Measurements from ENCODE around the gene LPCAT1.
A peak's percentile ranks its signal among the peaks of the same experiment; 100 is the strongest.
"Not testable (repeated sequence)": the region's sequence is repeated elsewhere in the genome, so short reads cannot be mapped to it uniquely, and the experiment has no call there.

The LPCAT1 gene, protein sequence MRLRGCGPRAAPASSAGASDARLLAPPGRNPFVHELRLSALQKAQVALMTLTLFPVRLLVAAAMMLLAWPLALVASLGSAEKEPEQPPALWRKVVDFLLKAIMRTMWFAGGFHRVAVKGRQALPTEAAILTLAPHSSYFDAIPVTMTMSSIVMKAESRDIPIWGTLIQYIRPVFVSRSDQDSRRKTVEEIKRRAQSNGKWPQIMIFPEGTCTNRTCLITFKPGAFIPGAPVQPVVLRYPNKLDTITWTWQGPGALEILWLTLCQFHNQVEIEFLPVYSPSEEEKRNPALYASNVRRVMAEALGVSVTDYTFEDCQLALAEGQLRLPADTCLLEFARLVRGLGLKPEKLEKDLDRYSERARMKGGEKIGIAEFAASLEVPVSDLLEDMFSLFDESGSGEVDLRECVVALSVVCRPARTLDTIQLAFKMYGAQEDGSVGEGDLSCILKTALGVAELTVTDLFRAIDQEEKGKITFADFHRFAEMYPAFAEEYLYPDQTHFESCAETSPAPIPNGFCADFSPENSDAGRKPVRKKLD

DNA sequence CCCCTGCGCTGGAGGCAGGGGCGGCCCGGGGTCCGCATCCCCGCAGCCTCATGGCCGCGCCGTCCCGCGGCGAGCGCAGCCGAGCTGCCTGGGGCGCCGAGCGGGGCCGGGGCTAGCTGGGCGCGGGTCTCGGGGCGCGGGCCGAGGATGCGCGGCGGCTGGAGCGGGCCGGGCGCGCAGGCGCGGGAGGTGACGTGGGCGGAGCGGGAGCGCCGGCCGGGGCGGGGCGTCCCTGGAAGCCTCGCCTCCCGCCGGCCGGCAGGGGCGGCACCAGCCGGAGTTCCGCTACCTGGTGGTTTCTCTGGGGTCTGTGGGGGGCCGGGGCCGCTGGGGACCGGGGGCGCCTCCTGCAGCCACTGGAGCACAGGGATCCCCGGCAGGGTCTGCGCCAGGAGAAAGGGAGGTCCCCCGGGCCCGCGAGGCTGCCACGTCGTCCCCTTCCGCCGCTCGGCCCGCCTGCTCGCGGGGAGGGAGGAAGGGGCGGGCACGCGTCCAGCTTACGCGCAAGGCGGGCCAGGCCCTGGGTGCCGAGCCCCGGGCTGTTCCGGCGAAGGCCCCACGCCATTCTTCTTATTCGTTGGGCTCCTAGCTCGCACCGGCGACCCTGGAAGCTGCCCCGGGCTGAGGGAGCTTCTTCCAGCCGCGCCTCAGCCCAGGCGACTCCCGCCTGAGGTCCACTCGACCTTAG lies at the start of gene LPCAT1:
Gene LPCAT1 (minus strand): TSS at position 168 of the 688 bp plus-strand sequence. CDS start 116 bp downstream, at position 52.
- no peaks in the 10 kb centered on the region for H3K9me3 Mint-ChIP-seq
- peak within 1 kb of the TSS; percentile 96 for H3K4me3 Mint-ChIP-seq
- peak within 1 kb of the TSS; percentile 96 for H3K27ac Mint-ChIP-seq
- peak; percentile 84 to 91 for DNase-seq (ENCODE audit: low spot score in 2 of 2)
- peaks cover 39% of the 10 kb centered on the region for H3K36me3 Mint-ChIP-seq
- ATAC-seq, result peak; percentile 85
- peaks cover 56% of the 10 kb centered on the region for H3K4me1 Mint-ChIP-seq

DNA sequence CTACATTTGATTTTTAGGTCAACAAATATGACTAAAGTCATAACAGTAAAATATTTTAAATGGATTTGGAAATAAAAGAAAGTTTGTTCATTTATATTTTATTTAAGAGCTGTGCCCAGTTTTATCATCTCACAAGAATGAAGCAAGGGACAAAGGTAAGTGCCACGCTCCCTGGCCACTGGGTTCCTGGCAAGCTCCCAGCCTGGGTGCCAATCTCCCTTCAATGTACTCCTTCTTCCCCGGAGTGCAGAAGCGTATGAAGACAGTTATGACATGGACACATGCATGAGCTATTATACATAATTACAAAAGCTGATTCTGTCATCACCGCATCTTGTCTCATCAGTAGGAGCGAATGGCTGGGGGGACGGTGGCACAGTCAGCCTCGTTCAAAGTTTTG lies 48.1 kb upstream of the LPCAT1 start:
- H3K4me3 Mint-ChIP-seq; DNase-seq (ENCODE audit: low spot score in 2 of 2); H3K27ac Mint-ChIP-seq; H3K4me1 Mint-ChIP-seq; ATAC-seq; H3K9me3 Mint-ChIP-seq: not testable (repeated sequence)
- H3K36me3 Mint-ChIP-seq, result peaks cover 27% of the 10 kb centered on the region

DNA sequence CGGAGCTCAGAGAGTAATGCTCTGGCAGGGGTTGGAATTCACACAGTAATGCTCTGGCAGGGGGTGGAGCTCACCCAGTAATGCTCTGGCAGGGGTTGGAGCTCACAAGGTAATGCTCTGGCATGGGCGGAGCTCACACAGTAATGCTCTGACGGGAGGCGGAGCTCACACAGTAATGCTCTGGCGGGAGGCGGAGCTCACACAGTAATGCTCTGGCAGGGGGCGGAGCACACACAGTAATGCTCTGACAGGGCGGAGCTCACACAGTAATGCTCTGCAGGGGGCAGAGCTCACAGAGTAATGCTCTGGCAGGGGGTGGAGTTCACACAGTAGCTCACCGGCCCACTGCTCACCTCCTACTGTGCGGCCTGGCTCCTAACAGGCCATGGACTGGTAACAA lies 47.2 kb upstream of the LPCAT1 start:
- DNase-seq (ENCODE audit: low spot score in 2 of 2) (no peak), ATAC-seq (no peak)
- H3K9me3 Mint-ChIP-seq, result no peaks in the 10 kb centered on the region
- no peak overlapping the region for H3K27ac Mint-ChIP-seq
- peaks cover 6% of the 10 kb centered on the region for H3K4me1 Mint-ChIP-seq
- peaks cover 27% of the 10 kb centered on the region for H3K36me3 Mint-ChIP-seq
- no peak overlapping the region for H3K4me3 Mint-ChIP-seq

DNA sequence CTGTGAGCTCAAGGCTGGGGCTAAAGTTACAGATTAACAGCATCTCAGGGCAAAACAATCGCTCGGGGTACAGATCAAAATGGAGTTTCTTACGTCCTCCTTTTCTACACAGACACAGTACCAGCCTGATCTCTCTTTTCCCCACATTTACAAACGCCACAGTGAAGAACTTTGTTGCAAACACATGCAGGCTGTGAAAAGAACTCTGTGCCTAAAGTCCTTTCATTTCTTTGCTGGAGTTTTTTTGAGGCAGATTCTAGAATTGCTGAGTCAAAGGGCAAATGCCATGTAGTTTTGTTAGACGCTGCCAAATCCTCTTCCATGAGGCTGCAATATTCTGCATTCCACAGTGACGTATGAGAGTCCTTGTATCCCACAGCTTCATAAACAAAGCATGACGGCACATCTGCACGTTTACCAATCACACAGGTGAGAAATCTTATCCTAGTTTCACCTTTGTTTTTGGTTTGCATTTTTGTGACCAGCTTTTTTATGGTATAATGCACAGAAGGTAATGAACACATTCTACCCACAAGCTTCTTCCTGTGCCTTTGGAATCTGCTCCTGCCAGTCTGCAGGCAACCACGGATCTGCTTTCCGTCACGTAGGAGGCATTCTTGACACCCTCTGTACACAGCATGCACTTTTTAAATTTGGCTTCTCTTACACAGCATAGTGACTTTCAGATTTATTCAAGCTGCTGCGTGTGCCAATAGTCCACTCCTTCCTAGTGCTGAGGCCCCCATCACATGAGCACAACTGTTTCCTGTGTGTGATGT lies 44.6 kb upstream of the LPCAT1 start:
- DNase-seq (ENCODE audit: low spot score in 2 of 2) (no peak), ATAC-seq (no peak)
- peaks cover 19% of the 10 kb centered on the region for H3K36me3 Mint-ChIP-seq
- H3K9me3 Mint-ChIP-seq, result no peaks in the 10 kb centered on the region
- peaks cover 6% of the 10 kb centered on the region for H3K4me1 Mint-ChIP-seq
- H3K4me3 Mint-ChIP-seq, result no peak overlapping the region
- no peak overlapping the region for H3K27ac Mint-ChIP-seq

DNA sequence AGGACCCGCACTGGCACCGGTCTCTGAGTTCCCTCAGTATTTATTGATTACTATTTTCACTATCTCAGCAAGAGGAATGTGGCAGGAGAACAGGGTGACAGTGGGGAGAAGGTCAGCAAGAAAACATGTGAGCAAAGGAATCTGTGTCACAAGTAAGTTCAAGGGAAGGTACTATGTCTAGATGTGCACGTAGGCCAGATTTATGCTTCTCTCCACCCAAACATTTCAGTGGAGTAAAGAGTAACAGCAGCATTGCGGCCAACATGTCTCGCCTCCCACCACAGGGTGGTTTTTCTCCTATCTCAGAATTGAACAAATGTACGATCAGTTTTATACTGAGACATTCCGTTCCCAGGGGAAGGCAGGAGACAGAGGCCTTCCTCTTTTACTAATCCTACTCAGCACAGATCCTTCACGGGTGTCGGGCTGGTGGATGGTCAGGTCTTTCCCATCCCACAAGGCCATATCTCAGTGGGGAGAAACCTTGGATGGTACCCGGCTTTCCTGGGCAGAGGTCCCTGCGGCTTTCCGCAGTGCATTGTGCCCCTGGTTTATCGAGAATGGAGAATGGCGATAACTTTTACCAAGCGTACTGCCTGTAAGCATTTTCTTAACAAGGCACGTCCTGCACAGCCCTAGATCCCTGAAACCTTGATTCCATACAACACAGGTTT lies 43.9 kb upstream of the LPCAT1 start:
- Mint-ChIP-seq H3K36me3 (peaks cover 18% of the 10 kb centered on the region), H3K27ac (peak overlapping the region; percentile 29)
- DNase-seq (ENCODE audit: low spot score in 2 of 2); ATAC-seq; H3K9me3 Mint-ChIP-seq; H3K4me3 Mint-ChIP-seq; H3K4me1 Mint-ChIP-seq: not testable (repeated sequence)

DNA sequence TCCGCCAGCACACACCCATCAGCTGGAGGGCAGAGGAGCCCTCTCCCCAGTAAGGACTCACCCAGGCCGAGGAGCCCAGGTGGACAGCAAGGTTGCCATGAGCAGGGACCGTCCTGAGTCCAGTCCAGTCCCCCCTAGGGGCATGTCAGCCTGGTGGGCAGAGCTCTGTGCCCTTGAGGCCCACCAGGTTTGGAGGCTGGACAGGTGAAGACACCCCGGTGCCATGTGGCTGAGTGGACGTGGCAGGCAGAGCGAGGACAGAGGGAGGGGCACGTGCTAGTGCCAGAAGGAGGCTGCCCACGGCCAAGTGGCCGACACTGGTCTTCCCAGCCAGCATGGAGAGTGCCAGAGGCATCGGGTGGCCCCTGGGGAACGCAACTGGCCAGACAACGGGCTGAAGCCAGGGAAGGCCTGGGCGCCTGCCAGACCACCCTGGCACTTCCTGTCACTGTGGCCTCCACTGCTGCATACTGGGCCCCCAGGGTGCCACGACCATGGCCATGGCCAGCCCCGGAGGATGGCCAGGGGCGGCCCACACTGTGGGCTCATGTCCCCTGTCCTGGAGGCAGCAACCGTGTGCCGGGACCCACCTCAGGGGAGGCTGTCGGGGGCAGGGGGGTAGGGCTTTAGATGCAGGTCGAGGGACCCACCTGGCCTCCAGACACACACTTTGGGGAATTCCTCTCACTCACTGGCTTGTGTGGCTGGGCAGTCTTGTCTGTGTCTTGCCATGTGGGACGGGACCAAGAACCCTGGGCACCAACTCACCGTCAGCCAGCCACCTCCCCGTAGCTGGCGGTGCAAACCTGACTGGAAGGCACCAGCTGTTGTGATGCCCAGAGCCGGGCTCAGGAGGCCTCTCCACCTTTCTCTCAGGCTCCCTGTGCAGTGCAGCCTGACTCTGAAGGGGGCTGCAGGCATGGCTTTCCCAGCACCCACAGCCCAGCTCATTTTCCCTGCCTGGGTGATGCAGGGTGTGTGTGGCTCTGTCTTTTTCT lies 42.3 kb upstream of the LPCAT1 start:
- Mint-ChIP-seq H3K4me3 (no peak overlapping the region), H3K27ac (no peak overlapping the region), H3K4me1 (peaks cover 6% of the 10 kb centered on the region), H3K9me3 (no peaks in the 10 kb centered on the region), H3K36me3 (peaks cover 6% of the 10 kb centered on the region)
- ATAC-seq (no peak), DNase-seq (ENCODE audit: low spot score in 2 of 2) (no peak)

DNA sequence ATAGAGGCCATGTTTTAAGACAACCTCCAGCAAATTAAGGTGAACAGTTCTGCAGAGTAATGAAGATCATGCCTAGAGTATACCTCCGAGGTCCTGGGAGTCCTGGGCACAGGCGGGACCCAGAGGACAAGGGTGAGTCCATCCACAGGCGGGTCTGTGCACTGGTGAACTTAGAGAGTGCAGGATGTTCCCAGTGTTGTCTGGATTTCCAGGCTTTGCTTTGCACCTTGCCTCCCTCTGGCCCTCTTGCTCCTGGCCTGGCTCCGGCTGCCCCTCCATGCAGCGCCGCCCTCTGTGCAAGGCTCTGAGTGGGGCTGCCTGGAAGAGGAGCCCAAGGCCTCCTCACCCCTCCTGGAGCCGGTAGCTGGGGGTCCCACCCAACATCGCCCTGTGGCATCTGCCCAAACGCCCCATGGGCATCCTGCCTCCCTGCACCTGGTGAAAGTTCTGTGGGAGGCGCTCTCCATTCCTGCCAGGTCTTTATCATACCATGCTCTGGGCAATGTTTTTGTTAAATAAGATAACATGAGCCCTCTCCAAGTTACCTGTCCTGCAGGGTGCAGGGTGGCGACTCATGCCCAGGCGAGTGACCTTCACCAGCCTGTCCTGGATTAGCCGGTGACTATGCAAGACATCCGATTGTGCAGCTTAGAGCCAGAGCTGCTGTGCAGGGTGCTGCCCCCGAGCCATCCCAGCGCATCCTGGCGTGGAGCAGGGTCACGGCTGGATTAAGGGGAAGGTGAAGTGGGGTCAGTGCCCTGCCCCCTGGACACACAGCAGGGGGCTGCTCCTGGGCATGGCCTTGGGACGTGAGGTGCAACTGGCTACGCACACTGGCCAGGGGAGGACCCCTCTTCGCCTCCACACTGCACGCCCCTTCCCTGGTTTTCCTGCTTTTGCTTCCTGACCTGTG lies 41.3 kb upstream of the LPCAT1 start:
- Mint-ChIP-seq H3K27ac (no peak overlapping the region), H3K4me1 (no peaks in the 10 kb centered on the region), H3K4me3 (no peak overlapping the region), H3K9me3 (no peaks in the 10 kb centered on the region), H3K36me3 (peaks cover 2% of the 10 kb centered on the region)
- ATAC-seq, result peak; percentile 21
- DNase-seq (ENCODE audit: low spot score in 2 of 2), result no peak

DNA sequence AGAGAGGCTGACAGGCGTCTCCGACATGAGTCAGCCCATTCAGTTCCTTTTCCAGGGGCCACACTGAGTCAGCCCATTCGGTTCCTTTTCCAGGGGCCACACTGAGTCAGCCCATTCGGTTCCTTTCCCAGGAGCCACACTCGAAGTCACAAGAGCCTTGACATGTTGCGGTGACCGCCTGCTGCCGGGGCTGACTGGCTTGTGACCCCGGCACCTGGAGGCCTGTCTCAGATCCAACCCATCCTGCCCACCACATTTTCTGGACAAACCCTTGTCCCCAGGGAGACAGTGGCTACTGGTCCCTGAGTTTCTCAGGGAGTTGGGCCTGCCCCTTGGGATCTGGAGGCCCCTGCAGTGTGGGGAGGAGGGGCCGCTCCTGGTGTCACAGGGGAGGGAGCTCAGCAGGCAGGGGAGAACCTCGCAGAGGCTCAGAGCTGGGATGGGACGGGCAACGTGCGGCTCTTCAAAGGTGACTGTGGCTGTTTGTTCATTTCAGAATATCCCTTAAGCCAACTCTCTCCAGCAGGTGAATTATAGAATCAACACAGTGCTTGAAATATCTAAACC lies 40.5 kb upstream of the LPCAT1 start:
- no peak overlapping the region for H3K27ac Mint-ChIP-seq
- no peak overlapping the region for H3K4me3 Mint-ChIP-seq
- H3K9me3 Mint-ChIP-seq, result no peaks in the 10 kb centered on the region
- DNase-seq (ENCODE audit: low spot score in 2 of 2) (no peak), ATAC-seq (no peak)
- H3K4me1 Mint-ChIP-seq, result no peaks in the 10 kb centered on the region
- H3K36me3 Mint-ChIP-seq, result no peaks in the 10 kb centered on the region

DNA sequence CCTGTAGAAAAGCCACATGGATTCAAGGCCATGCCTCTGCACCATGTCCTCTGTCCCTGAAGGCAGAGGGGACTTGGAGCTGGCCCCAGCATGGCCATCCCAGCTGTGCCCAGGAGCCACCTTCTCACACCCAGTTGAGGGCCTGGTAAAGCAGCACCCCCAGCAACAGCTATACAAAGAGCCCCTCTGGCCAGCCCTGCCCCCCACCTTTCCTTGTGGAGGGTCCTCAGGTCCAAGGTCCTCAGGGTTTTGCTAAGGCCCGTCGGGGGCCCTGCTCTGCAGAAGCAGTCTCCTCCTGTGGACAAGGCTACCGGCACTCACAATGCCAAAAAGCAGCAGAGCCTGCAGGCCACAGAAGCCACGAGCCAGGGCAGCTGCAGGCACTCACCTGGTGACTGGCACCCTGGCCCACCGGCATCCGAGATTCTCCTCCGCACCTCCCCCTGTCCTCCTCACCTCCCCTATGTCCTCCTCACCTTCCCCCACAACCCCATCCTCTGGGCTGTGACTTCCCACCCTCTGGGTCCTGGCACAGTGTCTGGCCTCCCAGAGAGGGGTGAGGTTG lies 39.9 kb upstream of the LPCAT1 start:
- H3K9me3 Mint-ChIP-seq, result no peaks in the 10 kb centered on the region
- DNase-seq (ENCODE audit: low spot score in 2 of 2) (no peak), ATAC-seq (no peak)
- H3K4me1 Mint-ChIP-seq, result no peaks in the 10 kb centered on the region
- no peaks in the 10 kb centered on the region for H3K36me3 Mint-ChIP-seq
- H3K4me3 Mint-ChIP-seq, result no peak overlapping the region
- H3K27ac Mint-ChIP-seq, result no peak overlapping the region

DNA sequence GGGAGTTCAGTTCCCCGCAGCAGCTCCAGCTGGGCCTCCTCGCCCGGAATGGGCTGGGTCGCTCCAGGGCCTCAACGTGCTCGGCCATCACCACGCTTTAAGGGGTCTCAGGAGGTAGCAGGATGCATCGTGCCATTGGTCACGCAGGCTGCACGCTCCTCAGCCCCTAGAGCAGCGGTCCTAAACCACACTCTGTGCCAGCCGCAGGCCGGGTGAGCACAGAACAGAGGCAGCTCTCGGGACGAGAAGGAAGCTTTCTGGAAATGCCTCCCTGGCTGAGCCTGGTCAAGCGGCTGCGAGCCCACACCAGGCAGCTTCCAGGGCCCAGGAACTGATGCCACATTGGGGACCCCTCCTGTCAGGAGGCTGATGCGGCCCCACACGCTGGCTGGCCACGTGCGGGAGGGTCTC lies 39.3 kb upstream of the LPCAT1 start:
- no peaks in the 10 kb centered on the region for H3K4me1 Mint-ChIP-seq
- H3K9me3 Mint-ChIP-seq, result no peaks in the 10 kb centered on the region
- H3K4me3 Mint-ChIP-seq, result no peak overlapping the region
- ATAC-seq, result no peak
- no peaks in the 10 kb centered on the region for H3K36me3 Mint-ChIP-seq
- H3K27ac Mint-ChIP-seq, result no peak overlapping the region
- no peak for DNase-seq (ENCODE audit: low spot score in 2 of 2)

DNA sequence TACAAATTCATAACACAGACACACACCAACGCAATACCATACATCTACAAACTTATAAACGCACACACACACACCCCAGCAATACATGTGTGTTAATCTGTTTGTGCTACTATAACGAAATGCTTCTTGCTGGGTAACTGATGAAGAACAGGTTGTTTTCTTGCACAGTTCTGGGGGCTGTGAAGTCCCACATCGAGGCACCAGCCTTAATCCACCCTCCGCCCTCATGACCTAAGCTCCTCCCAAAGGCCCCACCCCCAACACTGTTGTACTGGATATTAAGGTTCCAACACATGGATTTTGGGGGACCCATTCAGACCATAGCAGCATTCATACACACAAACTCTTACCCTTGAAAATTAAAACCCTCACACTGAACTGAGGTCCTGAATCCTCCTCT lies 38.8 kb upstream of the LPCAT1 start:
- Mint-ChIP-seq H3K4me1 (no peaks in the 10 kb centered on the region), H3K27ac (no peak overlapping the region), H3K4me3 (no peak overlapping the region), H3K9me3 (no peaks in the 10 kb centered on the region), H3K36me3 (no peaks in the 10 kb centered on the region)
- no peak for DNase-seq (ENCODE audit: low spot score in 2 of 2)
- ATAC-seq, result no peak

DNA sequence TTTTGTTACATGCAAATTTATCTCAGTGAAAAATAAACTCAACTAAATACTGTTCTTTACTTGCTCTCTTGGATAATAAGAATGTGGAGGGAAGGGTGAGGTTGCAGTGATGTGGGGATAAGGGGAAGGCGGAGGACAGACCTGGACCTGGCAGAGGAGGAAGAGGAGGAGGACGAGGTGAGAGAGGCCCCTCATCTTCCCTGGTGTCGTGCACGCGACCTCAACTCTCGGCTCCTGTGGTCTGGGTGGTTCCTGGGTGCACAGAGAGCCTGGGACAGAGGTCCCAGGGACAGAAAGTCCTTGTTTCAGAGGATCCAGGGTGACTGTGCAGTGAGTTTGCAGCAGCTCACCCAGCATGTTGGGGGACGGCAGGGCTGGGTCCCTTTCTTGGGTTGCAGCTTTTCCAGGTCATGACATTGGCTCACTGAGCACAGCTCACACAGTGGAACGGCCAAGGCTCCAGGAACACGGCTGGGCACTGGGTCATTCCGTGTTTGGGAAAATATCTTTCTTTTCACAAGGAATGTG lies 37.7 kb upstream of the LPCAT1 start:
- H3K27ac Mint-ChIP-seq, result no peak overlapping the region
- H3K4me3 Mint-ChIP-seq, result no peak overlapping the region
- no peak for ATAC-seq
- no peaks in the 10 kb centered on the region for H3K9me3 Mint-ChIP-seq
- H3K36me3 Mint-ChIP-seq, result no peaks in the 10 kb centered on the region
- H3K4me1 Mint-ChIP-seq, result no peaks in the 10 kb centered on the region
- no peak for DNase-seq (ENCODE audit: low spot score in 2 of 2)
